HG03521 (cell line): ENCODE measurements around the gene PRKCE.

ENCODE experiments used
- ATAC-seq: cut with Tn5 transposase; IDR thresholded peaks from one replicate; pipeline ENCODE4 v1.9.1; 2021; ENCODE audit warnings: mild to moderate bottlenecking, moderate library complexity; ENCODE audit not compliant: unreplicated experiment

PRKCE gene

GRCh38 chr2:46003903-46004473 lies 352.5 kb downstream of the PRKCE start:
- ATAC-seq: no peak

- ATAC-seq: no peak
These were observed 355.1 kb downstream of the PRKCE start for GRCh38 chr2:46006473-46007025.

- no peak for ATAC-seq
These were observed 355.9 kb downstream of the PRKCE start for GRCh38 chr2:46007412-46007811.

GRCh38 chr2:46008091-46008870 lies 356.8 kb downstream of the PRKCE start:
- no peak for ATAC-seq

- ATAC-seq: no peak
These were observed 357.8 kb downstream of the PRKCE start for GRCh38 chr2:46009315-46009714.

GRCh38 chr2:46009772-46010171 lies 358.3 kb downstream of the PRKCE start:
- no peak for ATAC-seq

GRCh38 chr2:46010223-46010924 lies 358.9 kb downstream of the PRKCE start:
- no peak for ATAC-seq

- no peak for ATAC-seq
These were observed 359.5 kb downstream of the PRKCE start for GRCh38 chr2:46010925-46011490.

GRCh38 chr2:46012618-46013240 lies 361.3 kb downstream of the PRKCE start:
- ATAC-seq: no peak

GRCh38 chr2:46013726-46014125 lies 362.3 kb downstream of the PRKCE start:
- ATAC-seq: no peak

- ATAC-seq: no peak
These were observed 363.6 kb downstream of the PRKCE start for GRCh38 chr2:46014911-46015654.

GRCh38 chr2:46015671-46016070 lies 364.2 kb downstream of the PRKCE start:
- ATAC-seq: no peak

GRCh38 chr2:46016091-46016490 lies 364.6 kb downstream of the PRKCE start:
- no peak for ATAC-seq

GRCh38 chr2:46018773-46019591 lies 367.5 kb downstream of the PRKCE start:
- no peak for ATAC-seq

GRCh38 chr2:46020416-46020815 lies 368.9 kb downstream of the PRKCE start:
- no peak for ATAC-seq

- no peak for ATAC-seq
These were observed 371.8 kb downstream of the PRKCE start for GRCh38 chr2:46023165-46023854.

- ATAC-seq: no peak
These were observed 372.8 kb downstream of the PRKCE start for GRCh38 chr2:46024146-46024779.

GRCh38 chr2:46025081-46025480 lies 373.6 kb downstream of the PRKCE start:
- ATAC-seq: no peak
